Tibial nerve (tissue), 3 donors: ENCODE measurements around the gene DNMT1.

Experiments used
- POLR2A ChIP-seq, 2 donors: fragments of 450-650 bp; IDR thresholded peaks; one replicate each; pipeline ENCODE4 v1.6.1; 2017; ENCODE audit warnings: antibody characterized with exemption in 2 of 2, mild to moderate bottlenecking in 2 of 2, moderate library complexity in 2 of 2
- TF ChIP-seq, protein P1 (sequence below), 5 experiments: fragments of 200-600 bp in 3 of 5; fragments of 450-650 bp in 2 of 5; sonication (generic) in 3 of 5; IDR thresholded peaks; one replicate each; pipeline ENCODE4 v1.5.1; 2016 to 2019; ENCODE audit warnings: antibody characterized with exemption in 5 of 5, mild to moderate bottlenecking in 3 of 5, moderate library complexity in 2 of 5

- TF ChIP-seq, protein P1, sequence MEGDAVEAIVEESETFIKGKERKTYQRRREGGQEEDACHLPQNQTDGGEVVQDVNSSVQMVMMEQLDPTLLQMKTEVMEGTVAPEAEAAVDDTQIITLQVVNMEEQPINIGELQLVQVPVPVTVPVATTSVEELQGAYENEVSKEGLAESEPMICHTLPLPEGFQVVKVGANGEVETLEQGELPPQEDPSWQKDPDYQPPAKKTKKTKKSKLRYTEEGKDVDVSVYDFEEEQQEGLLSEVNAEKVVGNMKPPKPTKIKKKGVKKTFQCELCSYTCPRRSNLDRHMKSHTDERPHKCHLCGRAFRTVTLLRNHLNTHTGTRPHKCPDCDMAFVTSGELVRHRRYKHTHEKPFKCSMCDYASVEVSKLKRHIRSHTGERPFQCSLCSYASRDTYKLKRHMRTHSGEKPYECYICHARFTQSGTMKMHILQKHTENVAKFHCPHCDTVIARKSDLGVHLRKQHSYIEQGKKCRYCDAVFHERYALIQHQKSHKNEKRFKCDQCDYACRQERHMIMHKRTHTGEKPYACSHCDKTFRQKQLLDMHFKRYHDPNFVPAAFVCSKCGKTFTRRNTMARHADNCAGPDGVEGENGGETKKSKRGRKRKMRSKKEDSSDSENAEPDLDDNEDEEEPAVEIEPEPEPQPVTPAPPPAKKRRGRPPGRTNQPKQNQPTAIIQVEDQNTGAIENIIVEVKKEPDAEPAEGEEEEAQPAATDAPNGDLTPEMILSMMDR (IDR thresholded peaks at IDR 0.05) = no peak
- TF ChIP-seq POLR2A (IDR thresholded peaks at IDR 0.05) = no peak
Measured at GRCh38 chr19:10166046-10166445, 28.7 kb downstream of the DNMT1 start.
